Jurkat, Clone E6-1 (cell line): ENCODE results near the gene SCN11A.
"Not testable (repeated sequence)": the region's sequence is repeated elsewhere in the genome, so short reads cannot be mapped to it uniquely, and the experiment has no call there.

ENCODE experiments used
- DNase-seq: peaks from one replicate; pipeline ENCODE4 v3.0.0-alpha.2; 2011; ENCODE audit warnings: low read depth, low spot score
- H3K4me3 ChIP-seq: 2 replicates; pipeline ENCODE4 v1.5.1; 2011; ENCODE audit warnings: mild to moderate bottlenecking, low read length, control low read depth, moderate library complexity

SCN11A gene

GRCh38 chr3:39075910-39076309, 24.2 kb upstream of the SCN11A start:
- H3K4me3 ChIP-seq: no peak overlapping the region
- DNase-seq: no peak

GRCh38 chr3:39068556-39068955, 16.8 kb upstream of the SCN11A start:
- no peak for DNase-seq
- no peak overlapping the region for H3K4me3 ChIP-seq

DNA sequence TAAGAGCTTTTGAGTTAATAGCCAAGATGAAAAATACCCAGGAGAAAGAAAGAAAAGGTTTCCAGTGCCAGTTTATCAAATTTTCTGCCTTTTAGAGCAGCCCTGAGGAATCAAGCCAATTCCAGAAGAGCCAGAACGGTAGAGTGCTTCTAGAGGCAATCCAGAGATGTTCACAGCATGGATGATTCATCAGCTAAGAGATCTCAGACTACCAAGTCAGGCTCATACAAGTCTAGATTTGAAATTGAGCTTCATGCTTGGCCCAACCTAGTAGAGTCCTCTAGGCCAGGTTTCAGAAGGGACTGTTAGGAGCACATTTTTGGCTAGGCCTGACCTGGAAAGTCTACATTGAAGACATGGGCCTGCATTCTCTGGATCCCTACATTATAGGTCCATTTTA, 15.5 kb upstream of the SCN11A start:
- H3K4me3 ChIP-seq: no peak overlapping the region
- no peak for DNase-seq

- no peak overlapping the region for H3K4me3 ChIP-seq
- peak; percentile 31 for DNase-seq
Measured at GRCh38 chr3:39065197-39065596, 13.5 kb upstream of the SCN11A start.

- no peak for DNase-seq
- H3K4me3 ChIP-seq: no peak overlapping the region
Measured at GRCh38 chr3:39064646-39065045, 12.9 kb upstream of the SCN11A start.

GRCh38 chr3:39063143-39063542, 11.4 kb upstream of the SCN11A start:
- no peak overlapping the region for H3K4me3 ChIP-seq
- no peak for DNase-seq

DNA sequence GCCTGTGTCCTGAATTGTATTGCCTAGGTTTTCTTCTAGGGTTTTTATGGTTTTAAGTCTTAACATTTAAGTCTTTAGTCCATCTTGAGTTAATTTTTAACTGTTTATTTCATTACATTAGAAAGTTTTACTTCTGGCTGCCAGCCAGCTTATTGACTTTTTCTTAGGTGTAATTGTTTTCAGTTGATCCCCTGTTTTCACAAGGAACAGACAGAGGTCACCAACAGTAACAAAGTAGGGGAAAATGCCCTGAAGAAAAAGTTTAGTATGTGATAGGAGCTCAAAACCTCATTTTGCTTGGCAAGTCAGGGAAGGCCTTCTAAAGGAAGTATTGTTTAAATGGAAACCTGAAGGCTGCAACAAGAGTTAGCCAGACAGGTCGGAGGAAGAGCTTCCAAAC, 10.4 kb upstream of the SCN11A start:
- no peak for DNase-seq
- no peak overlapping the region for H3K4me3 ChIP-seq

- DNase-seq: not testable (repeated sequence)
Measured at GRCh38 chr3:39061228-39061627, 9.5 kb upstream of the SCN11A start.

DNA sequence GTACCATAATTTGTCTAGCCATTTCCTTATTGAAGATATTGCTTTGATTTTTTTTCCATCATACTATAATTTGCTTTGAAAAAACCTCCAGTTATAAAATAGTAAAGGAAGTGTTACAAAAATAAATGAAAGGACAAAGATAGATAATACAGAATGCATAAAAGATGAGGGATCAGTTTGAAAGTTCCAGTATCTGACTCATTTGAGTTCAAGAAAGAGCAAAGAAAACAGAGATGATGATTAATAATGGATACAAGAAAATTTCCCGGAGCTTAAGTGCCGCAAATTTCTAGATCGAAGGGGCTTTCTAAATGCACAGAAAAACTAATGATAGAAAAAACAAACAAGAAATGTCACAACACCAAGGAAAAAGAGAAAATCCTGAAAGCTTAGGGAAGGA, 4.4 kb upstream of the SCN11A start:
- H3K4me3 ChIP-seq: no peak overlapping the region
- DNase-seq: no peak

More at GRCh38 chr3:39061228-39061627, 9.5 kb upstream of the SCN11A start:
- H3K4me3 ChIP-seq: not testable (repeated sequence)

GRCh38 chr3:39053696-39054095, 2.0 kb upstream of the SCN11A start:
- H3K4me3 ChIP-seq: no peak overlapping the region

DNA sequence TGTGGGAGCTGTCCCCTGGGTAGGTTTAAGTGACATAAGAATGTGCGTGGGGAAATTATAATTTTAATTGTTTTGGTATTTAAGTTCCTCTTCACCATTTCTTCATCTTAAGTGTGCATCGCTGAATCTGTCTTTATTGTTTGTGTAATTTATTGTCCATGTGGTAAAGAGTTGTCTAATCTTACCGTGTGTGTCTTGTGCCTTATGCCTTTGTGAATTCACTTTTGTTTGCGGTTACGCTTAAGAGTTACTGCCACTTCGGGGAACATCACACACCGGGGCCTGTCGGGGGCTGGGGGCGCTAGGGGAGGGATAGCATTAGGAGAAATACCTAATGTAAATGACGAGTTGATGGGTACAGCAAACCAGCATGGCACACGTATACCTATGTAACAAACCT, 839 bp upstream of the SCN11A start:
- DNase-seq: no peak
- peak overlapping the region; percentile 76 for H3K4me3 ChIP-seq

More at GRCh38 chr3:39053696-39054095, 2.0 kb upstream of the SCN11A start:
- no peak for DNase-seq

DNA sequence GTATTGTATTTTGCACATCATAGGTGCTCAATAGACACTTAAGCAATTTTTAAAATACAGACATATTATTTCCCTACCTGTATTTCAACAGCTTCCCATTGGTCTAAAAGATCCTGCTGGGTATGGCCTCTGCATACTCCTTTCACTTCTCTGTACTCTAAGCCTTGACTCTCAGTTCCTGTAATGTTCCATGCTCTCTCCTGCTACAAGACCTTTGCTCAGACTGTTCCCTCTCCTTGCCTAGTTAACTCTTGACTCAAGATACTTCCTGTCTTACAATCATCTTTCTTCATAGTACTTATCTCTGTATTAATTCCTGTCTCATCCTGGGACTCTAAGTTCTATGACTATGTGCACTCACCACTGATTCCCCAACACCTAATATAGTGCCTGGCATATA, 1.7 kb downstream of the SCN11A start:
- no peak for DNase-seq
- H3K4me3 ChIP-seq: no peak overlapping the region

GRCh38 chr3:39038165-39038564, 13.6 kb downstream of the SCN11A start:
- DNase-seq: no peak
- H3K4me3 ChIP-seq: no peak overlapping the region

DNA sequence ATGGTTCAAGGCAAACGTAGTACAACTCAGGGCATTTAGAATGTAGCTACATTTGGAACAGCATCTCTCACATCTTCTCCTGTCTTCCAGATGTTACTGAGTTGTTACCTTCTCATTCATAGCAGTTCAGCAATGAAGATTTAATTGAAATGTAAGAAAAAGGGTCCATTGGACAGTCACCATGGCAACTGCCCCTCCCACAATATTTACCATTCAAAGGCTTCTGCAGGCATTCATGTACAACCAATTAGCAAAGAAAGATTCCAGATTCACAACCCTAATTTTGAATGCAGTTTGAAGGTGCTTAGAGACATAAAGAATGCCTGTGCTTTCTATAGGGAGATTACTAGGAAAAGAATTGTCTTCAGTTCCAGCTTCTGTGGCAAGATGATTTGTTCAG, 22.2 kb downstream of the SCN11A start:
- no peak for DNase-seq
- no peak overlapping the region for H3K4me3 ChIP-seq

GRCh38 chr3:39028546-39028945, 23.2 kb downstream of the SCN11A start:
- H3K4me3 ChIP-seq: no peak overlapping the region
- DNase-seq: no peak

DNA sequence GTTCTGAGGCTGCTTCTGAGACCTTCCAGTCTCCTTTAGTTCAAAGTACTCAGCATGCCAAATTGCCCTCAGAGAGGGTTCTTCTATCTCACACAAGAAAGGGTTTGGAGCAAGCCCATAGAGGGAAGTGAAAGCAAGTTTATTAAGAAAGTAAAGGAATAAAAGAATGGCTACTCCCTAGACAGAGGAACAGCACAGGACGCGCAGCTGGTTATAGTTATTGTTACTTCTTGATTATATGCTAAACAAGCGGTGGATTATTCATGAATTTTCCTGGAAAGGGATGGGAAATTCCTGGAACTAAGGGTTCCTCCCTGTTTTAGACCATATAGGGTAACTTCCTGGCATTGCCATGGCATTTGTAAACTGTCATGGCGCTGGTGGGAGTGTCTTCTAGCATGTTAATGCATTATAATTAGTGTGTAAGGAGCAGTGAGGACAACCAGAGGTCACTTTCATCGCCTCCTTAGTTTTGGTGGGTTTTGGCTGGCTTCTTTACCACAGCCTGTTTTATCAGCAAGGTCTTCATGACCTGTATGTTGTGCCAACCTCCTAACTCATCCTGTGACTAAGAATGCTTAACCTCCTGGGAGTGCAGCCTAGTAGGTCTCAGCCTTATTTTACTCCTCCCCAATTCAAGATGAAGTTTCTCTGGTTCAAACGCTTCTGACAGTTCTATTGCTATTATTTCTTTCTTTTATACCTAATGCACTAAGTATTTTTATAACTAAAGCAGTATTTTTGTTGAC, 26.3 kb downstream of the SCN11A start:
- no peak overlapping the region for H3K4me3 ChIP-seq
- DNase-seq: no peak

DNA sequence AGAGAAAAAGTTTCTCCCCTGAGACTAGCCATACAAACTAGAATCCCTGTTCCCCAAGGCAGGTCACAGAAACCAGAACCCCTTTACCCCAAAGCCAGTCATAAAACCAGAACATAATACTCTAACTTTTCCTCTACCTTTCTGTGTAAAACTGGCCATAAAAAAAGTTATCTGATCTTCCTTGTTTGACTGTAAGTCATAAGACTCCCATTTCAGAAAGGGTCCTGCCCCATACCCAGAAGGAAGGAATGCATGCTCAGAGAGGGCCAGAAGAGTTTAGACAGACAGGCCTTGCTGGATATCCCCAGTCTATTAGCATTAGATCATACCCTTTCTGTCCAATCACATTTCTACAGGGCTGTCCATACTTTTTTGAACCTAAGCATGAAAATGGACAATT, 27.2 kb downstream of the SCN11A start:
- H3K4me3 ChIP-seq: no peak overlapping the region
- no peak for DNase-seq

- DNase-seq: no peak
- no peak overlapping the region for H3K4me3 ChIP-seq
Measured at GRCh38 chr3:39022286-39022630, 29.5 kb downstream of the SCN11A start.

GRCh38 chr3:39021465-39022285, 30.1 kb downstream of the SCN11A start:
- no peak for DNase-seq
- H3K4me3 ChIP-seq: no peak overlapping the region

- H3K4me3 ChIP-seq: no peak overlapping the region
- DNase-seq: no peak
Measured at GRCh38 chr3:39021029-39021428, 30.7 kb downstream of the SCN11A start.

DNA sequence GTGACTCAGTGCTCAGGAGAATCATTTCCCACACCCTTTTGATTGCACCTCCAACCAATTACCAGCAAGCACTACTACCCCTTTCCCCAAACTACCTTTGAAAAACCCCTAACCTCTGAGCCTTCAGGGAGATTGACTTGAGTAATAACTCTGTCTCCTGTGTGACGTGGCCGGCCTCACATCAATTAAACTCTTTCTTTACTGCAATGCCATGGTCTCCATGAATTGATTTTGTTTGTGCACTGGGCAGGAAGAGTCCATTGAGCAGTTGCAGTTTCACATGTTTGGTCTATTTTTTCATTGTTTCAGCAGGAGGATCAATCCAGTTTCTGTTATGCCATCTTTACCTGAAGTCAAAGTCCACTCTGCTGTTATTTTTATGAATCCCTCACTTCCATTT, 32.4 kb downstream of the SCN11A start:
- H3K4me3 ChIP-seq: no peak overlapping the region
- no peak for DNase-seq
